ENCODE measurements around the gene FMO5.

DNA sequence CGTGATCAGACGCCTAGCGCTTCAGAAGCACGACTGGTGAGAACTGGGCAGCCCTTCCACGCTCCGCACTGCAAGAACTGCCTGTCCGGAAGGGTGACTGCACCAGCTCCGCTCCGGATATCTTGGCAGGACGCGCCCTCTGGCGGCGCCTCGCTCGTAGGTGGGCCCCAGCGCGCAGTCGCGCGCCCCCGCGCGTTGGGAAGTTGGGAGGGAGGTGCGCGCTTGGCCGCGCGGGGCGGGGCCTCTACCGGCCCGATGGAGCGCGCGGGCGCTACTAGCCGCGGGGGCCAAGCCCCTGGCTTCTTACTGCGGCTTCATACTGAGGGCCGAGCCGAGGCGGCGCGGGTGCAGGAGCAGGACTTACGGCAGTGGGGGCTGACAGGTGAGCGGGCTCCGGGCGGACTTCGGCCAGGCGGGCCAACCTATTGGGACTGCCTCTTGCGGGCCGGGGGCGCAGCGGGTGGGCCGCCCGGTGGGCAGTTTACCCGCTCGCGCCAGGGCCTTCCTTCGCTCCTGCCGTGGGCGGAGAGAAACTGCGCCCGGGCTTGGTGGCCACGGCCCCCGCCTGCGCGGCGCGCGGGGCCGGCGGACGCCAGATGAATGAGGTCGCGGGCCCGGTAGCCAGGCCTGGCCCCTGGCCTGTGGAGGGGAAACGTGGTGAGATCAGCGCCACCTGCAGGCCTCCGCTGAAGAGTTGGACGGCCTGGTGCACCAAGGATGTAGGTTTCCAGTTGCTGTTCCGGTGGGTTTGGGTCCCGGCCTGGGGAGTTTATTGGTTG is 17.5 kb upstream of the FMO5 start, which contains the start of gene CHD1L:
- peak in 1 of 2 donors; percentile 15 for TF ChIP-seq POLR2A (IDR thresholded peaks at IDR 0.05)
- TF ChIP-seq, protein P1, sequence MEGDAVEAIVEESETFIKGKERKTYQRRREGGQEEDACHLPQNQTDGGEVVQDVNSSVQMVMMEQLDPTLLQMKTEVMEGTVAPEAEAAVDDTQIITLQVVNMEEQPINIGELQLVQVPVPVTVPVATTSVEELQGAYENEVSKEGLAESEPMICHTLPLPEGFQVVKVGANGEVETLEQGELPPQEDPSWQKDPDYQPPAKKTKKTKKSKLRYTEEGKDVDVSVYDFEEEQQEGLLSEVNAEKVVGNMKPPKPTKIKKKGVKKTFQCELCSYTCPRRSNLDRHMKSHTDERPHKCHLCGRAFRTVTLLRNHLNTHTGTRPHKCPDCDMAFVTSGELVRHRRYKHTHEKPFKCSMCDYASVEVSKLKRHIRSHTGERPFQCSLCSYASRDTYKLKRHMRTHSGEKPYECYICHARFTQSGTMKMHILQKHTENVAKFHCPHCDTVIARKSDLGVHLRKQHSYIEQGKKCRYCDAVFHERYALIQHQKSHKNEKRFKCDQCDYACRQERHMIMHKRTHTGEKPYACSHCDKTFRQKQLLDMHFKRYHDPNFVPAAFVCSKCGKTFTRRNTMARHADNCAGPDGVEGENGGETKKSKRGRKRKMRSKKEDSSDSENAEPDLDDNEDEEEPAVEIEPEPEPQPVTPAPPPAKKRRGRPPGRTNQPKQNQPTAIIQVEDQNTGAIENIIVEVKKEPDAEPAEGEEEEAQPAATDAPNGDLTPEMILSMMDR (IDR thresholded peaks at IDR 0.05) = peak; percentile 72 to 81
